Measurements from ENCODE around the gene EHMT2.

DNA sequence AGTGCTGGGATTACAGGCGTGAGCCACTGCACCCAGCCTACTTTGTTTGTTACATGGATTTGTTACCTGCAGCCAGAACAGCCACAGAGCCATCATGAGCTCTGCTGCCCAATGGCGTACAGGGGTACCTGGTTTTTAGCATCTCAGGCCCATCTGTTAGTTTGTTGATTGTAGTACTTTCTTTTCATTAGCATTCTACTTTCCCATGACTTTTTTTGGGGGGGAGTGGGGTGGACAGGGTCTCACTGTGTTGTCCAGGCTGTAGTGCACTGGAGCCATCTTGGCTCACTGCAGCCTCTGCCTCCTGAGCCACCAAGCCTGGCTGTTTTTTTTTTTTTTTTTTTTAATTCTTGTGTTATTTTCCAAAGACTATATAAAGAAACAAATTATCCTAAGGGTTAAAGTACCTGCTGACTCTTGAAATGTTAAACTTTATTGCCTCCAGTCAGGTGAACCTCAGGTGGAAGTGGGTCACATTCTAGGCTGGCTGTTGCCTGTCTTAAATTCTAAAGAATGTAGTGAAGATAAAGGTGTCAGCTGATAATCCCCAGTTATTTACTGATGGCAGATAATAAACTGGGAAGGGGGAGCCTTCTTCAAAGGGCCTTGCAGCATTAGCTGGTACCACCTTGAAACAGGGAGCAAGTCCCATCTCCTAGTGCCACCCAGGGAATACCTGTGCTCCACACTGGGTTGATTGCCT, 50.1 kb downstream of the EHMT2 start:
- TF ChIP-seq, protein P1, sequence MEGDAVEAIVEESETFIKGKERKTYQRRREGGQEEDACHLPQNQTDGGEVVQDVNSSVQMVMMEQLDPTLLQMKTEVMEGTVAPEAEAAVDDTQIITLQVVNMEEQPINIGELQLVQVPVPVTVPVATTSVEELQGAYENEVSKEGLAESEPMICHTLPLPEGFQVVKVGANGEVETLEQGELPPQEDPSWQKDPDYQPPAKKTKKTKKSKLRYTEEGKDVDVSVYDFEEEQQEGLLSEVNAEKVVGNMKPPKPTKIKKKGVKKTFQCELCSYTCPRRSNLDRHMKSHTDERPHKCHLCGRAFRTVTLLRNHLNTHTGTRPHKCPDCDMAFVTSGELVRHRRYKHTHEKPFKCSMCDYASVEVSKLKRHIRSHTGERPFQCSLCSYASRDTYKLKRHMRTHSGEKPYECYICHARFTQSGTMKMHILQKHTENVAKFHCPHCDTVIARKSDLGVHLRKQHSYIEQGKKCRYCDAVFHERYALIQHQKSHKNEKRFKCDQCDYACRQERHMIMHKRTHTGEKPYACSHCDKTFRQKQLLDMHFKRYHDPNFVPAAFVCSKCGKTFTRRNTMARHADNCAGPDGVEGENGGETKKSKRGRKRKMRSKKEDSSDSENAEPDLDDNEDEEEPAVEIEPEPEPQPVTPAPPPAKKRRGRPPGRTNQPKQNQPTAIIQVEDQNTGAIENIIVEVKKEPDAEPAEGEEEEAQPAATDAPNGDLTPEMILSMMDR (conservative IDR thresholded peaks at IDR 0.05) = no peak
- no peak for TF ChIP-seq EZH2 (IDR thresholded peaks at IDR 0.05; ENCODE audit: low read depth)
